Endometrium (tissue), 2 donors: ENCODE data around the gene PDE6A.

Experiments
- FAIRE-seq: peaks from 2 replicates; lab custom pipeline; 2012; peaks lifted over from hg19 to GRCh38; lab: Jason Lieb, UNC
- donor health status: control.
- donor health status: control.

The PDE6A gene

DNA sequence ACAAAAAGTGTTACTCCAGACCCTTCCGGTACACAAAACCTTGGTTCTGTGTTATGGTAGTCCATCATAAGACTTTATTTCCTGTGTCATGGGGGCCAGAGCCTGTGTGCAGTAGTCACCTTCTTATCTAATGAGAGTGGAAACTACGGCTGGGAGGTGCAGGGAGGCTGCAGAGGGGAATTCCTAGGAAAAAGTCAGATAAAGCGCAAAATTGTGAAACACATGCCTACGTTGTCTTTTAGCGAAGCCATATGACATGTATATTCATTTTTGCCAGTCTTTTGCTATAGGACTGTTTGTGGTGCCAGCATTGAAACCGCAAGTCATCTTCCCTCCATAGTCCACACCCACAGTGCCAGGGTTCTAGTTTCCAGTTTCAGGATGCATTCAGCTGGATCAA is 133.7 kb downstream of the PDE6A start:
- FAIRE-seq, result no peak

DNA sequence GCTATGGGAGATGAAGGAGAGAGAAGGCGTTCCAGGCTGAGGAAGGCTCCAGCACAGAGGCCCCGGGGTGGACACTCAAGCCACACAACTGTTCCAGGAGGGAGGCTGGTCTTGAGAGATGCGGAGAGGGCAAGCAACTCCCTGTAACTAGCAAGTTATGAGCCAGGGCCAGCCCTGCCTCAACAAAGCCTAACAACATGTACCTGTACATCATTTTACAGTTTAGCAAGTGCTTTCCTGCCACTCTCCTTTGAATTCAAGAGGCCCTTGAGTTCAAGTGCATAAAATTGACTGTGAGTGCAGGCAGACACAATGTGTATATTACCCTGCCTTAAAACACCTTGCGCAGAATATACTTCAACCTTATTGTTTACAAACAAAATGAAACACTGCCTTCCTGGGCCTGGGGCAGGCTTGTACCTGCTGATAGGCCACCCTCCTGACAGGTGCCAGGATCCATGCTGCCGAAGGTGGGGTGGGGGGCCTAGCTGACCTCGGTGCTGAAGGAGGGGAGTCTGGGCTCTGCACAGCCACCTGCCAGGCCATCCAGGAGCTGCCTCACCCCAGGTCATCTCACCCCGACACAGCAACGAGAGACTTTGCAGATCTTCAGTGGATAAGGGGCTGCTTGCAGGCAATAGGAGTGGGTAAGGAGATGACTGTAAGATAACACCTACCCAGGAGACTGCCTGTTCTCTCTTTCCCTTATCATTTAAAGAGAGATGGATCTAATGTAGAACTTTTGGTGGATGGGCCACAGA is 134.5 kb downstream of the PDE6A start:
- FAIRE-seq, result no peak

DNA sequence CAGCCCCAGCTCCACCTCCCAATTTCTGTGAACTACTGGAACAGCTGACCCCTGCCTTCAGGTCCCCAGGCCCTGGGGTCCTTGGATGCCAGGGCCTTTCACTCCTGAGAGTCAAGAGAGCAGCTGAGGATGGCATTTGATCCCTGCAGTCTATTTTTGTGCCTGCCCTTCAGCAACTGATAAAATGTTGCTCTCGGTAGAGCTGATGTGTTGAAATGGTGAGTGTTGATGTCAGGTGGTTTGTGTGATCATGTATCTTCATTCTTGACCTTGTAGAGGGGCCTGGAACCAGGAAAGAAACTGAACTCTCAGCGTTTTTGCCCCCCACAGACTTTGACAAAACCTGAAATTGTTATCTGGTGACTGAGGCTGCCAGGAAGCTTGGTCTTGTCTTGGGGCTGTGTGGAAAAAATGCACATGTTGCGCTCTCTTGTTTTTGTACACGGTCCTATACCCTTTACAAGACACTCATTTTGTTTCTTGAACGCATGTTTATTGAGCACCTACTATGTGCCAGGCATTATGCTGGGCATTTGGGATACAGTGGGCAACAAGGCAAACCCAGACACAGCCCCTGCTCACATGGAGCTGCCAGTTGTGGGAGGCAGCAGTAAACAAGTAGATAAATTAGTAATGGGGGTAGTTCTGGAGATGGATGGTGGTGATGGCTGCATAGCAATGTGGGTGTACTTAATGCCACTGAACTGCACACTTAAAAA is 136.2 kb downstream of the PDE6A start:
- no peak for FAIRE-seq
